Thyroid gland (tissue), 4 donors: ENCODE measurements around the gene LMO7.

Experiments used
- CTCF ChIP-seq, 6 experiments: fragments of 200-600 bp in 3 of 6; fragments of 450-650 bp in 3 of 6; sonication (generic) in 3 of 6; IDR thresholded peaks; one replicate each; pipeline ENCODE4 v1.5.1; 2016 to 2019; ENCODE audit warnings: antibody characterized with exemption in 6 of 6, mild to moderate bottlenecking in 2 of 6, inconsistent platforms in 1 of 6, moderate library complexity in 1 of 6
- POLR2A ChIP-seq, 2 donors: fragments of 450-650 bp; IDR thresholded peaks; one replicate each; pipeline ENCODE4 v1.6.1; 2017; ENCODE audit warnings: antibody characterized with exemption in 2 of 2, mild to moderate bottlenecking in 2 of 2, moderate library complexity in 1 of 2

GRCh38 chr13:75797719-75798118, 161.6 kb downstream of the LMO7 start:
- no peak for TF ChIP-seq CTCF (IDR thresholded peaks at IDR 0.05)
- no peak for TF ChIP-seq POLR2A (IDR thresholded peaks at IDR 0.05)
